ENCODE measurements around the gene PPP2R2C. TPM values are rescaled to one million over a fixed set of nuclear protein-coding genes. Genes with fewer than 3 reads are reported as not detected.

PPP2R2C gene
- total RNA-seq, 1 experiment from 2014 or later: 8.1 TPM

DNA sequence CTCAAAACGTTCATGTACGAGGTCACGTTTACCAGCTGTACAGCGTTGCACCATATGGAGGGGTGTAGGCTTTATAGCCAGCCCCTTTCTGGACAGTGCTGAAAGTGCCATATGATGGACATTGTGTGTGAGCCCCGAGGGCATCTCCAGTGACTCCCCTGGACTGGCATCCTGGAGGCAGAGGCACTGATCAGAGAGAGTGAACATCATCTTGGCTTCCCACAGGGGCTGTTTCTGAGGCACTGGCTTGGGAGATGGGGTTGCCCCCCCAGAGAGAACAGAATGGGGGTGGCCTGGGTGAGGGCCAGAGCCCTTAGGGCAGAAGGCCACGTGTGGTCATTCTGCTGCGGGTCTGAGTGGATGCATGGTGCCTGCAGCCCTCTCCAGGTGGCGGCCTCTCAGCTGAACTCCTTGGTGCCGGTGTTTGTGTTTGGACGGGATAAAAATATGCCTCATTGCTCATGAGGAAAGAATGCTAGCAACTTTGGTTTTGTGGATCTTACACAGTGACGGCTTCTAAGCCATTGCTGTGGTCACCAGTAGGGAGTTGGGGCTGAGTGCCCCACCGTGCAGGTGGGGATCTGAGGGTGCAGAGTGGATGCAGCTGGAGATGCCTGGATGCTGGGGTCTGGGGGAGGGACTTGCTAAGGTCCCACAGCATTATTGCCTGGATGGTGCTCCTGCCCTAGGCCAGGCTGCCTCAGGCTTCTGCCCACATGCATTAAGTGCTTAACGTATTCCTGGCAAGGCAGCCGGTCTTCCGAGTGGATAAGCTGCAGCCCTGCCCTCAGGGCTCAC lies 199.4 kb downstream of the PPP2R2C start:
- no peak overlapping the region for H4K8ac ChIP-seq (replicated peaks; ENCODE audit: insufficient read length, low read depth, low read length)
- no peak overlapping the region for H2BK12ac ChIP-seq (ENCODE audit: insufficient read length, low read depth, low read length)
- H3K4me1 ChIP-seq (ENCODE audit: insufficient read depth, low read length): no peaks in the 10 kb centered on the region; the same call in 1 of the 2 replicates
- no peak overlapping the region for H3T11ph ChIP-seq (ENCODE audit: low read length)
- no peak overlapping the region for H2BK20ac ChIP-seq (ENCODE audit: low read depth, low read length, poor library complexity, severe bottlenecking)
- no peak overlapping the region for H2BK5ac ChIP-seq (ENCODE audit: insufficient read length, low read length)
- H3K4me1 Mint-ChIP-seq: peaks cover 33 to 48% of the 10 kb centered on the region in 2 experiments
- H3K56ac ChIP-seq (ENCODE audit: insufficient read length, low read depth, low read length): no peak overlapping the region
- no peak overlapping the region for H2BK120ac ChIP-seq (ENCODE audit: low read depth, low read length, poor library complexity, severe bottlenecking)
- H3K4ac ChIP-seq (ENCODE audit: low read depth, low read length): no peak overlapping the region
- no peaks in the 10 kb centered on the region for H3K27me3 ChIP-seq (ENCODE audit: insufficient read depth, low read length)
- no peak overlapping the region for H3K18ac ChIP-seq (ENCODE audit: insufficient read length, low read depth, low read length)
- no peak overlapping the region for H4K5ac ChIP-seq (ENCODE audit: insufficient read length, low read depth, low read length)
- no peaks in the 10 kb centered on the region for H3K79me1 ChIP-seq (ENCODE audit: insufficient read depth, low read depth, low read length, poor library complexity, severe bottlenecking)
- H3K9me3 ChIP-seq (ENCODE audit: control insufficient read depth, low read depth, low read length): no peaks in the 10 kb centered on the region
- no peaks in the 10 kb centered on the region for H3K79me2 ChIP-seq (ENCODE audit: insufficient read depth, low read length)
- no peak overlapping the region for H3K23ac ChIP-seq (ENCODE audit: insufficient read length, low read depth, low read length)
- H3K9me3 Mint-ChIP-seq: no peaks in the 10 kb centered on the region
- no peak overlapping the region for H3K27ac ChIP-seq (ENCODE audit: insufficient read length, low read depth, low read length)
- no peak overlapping the region for H3K9ac ChIP-seq (ENCODE audit: extremely low read depth, insufficient read length, low read length)
- H2AK5ac ChIP-seq (ENCODE audit: insufficient read length, low read length): no peak overlapping the region
- no peak overlapping the region for H3K14ac ChIP-seq (ENCODE audit: insufficient read depth, low read length)
- no peak overlapping the region for H2AFZ ChIP-seq (ENCODE audit: low read length)
- H3K4me3 Mint-ChIP-seq: peak overlapping the region in 1 of 2 experiments; percentile 50; a peak in 1 of 5 replicates
- H3K36me3 Mint-ChIP-seq (ENCODE audit: insufficient read depth in 1 of 3, low read depth in 3 of 3): no peaks in the 10 kb centered on the region; a peak in 1 of 7 replicates
- H2BK15ac ChIP-seq (ENCODE audit: low read depth, low read length): no peak overlapping the region
- H3K23me2 ChIP-seq (ENCODE audit: insufficient read length, low read depth, low read length, poor library complexity, severe bottlenecking): no peaks in the 10 kb centered on the region
- H3K4me2 ChIP-seq (ENCODE audit: insufficient read depth, insufficient read length, low read length): no peak overlapping the region
- peaks cover 9% of the 10 kb centered on the region for H3K27me3 Mint-ChIP-seq (ENCODE audit: low read depth)
- no peak for DNase-seq
- H3K27ac Mint-ChIP-seq: peak overlapping the region in 1 of 3 experiments; percentile 55; a peak in 4 of 7 replicates
- TF ChIP-seq, protein P1, sequence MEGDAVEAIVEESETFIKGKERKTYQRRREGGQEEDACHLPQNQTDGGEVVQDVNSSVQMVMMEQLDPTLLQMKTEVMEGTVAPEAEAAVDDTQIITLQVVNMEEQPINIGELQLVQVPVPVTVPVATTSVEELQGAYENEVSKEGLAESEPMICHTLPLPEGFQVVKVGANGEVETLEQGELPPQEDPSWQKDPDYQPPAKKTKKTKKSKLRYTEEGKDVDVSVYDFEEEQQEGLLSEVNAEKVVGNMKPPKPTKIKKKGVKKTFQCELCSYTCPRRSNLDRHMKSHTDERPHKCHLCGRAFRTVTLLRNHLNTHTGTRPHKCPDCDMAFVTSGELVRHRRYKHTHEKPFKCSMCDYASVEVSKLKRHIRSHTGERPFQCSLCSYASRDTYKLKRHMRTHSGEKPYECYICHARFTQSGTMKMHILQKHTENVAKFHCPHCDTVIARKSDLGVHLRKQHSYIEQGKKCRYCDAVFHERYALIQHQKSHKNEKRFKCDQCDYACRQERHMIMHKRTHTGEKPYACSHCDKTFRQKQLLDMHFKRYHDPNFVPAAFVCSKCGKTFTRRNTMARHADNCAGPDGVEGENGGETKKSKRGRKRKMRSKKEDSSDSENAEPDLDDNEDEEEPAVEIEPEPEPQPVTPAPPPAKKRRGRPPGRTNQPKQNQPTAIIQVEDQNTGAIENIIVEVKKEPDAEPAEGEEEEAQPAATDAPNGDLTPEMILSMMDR (conservative IDR thresholded peaks at IDR 0.05): no peak
- H4K91ac ChIP-seq (ENCODE audit: insufficient read length, low read depth, low read length): no peak overlapping the region
- H4K20me1 ChIP-seq (ENCODE audit: control insufficient read depth, insufficient read depth, insufficient read length): peaks cover 3% of the 10 kb centered on the region
- WGBS (ENCODE audit: extremely low coverage, insufficient read length, low lambda C conversion rate): no CpG with 5 or more reads among the region's 15 CpGs

All from H9 (cell line).